HG03378 (cell line): ENCODE results near the gene GNG8.

Experiments
- ATAC-seq: cut with Tn5 transposase; IDR thresholded peaks from one replicate; pipeline ENCODE4 v1.9.1; 2021; ENCODE audit warnings: mild to moderate bottlenecking, moderate library complexity; ENCODE audit not compliant: unreplicated experiment

Gene GNG8

GRCh38 chr19:46621191-46622117, 14.5 kb downstream of the GNG8 start:
- no peak for ATAC-seq

GRCh38 chr19:46620716-46621115, 15.3 kb downstream of the GNG8 start:
- ATAC-seq = no peak

GRCh38 chr19:46620267-46620666, 15.7 kb downstream of the GNG8 start:
- ATAC-seq = no peak

GRCh38 chr19:46618670-46619231, 17.3 kb downstream of the GNG8 start:
- ATAC-seq = no peak

GRCh38 chr19:46617601-46618000, 18.4 kb downstream of the GNG8 start:
- no peak for ATAC-seq

- ATAC-seq = no peak
Observed at GRCh38 chr19:46616631-46617322, 19.2 kb downstream of the GNG8 start.

GRCh38 chr19:46615966-46616365, 20.0 kb downstream of the GNG8 start:
- no peak for ATAC-seq

GRCh38 chr19:46614114-46614722, 21.8 kb downstream of the GNG8 start:
- ATAC-seq = no peak

- ATAC-seq = no peak
Observed at GRCh38 chr19:46613525-46613924, 22.5 kb downstream of the GNG8 start.

GRCh38 chr19:46611776-46612175, 24.2 kb downstream of the GNG8 start:
- ATAC-seq = no peak

GRCh38 chr19:46610851-46611770, 24.9 kb downstream of the GNG8 start:
- ATAC-seq = no peak

GRCh38 chr19:46610413-46610775, 25.6 kb downstream of the GNG8 start:
- no peak for ATAC-seq

GRCh38 chr19:46609511-46610412, 26.2 kb downstream of the GNG8 start:
- ATAC-seq = no peak

- ATAC-seq = no peak
Observed at GRCh38 chr19:46608581-46609345, 27.2 kb downstream of the GNG8 start.

GRCh38 chr19:46608178-46608577, 27.8 kb downstream of the GNG8 start:
- ATAC-seq = no peak

GRCh38 chr19:46607448-46607841, 28.6 kb downstream of the GNG8 start:
- ATAC-seq = no peak

- no peak for ATAC-seq
Observed at GRCh38 chr19:46606681-46607447, 29.1 kb downstream of the GNG8 start.

- no peak for ATAC-seq
Observed at GRCh38 chr19:46606019-46606418, 30.0 kb downstream of the GNG8 start.
